OCI-LY1 (cell line): ENCODE data around the gene TBC1D4.

Experiments used
- CTCF ChIP-seq: fragments of 200-600 bp; sonication (generic), shearing (Covaris generic); IDR thresholded peaks from 2 replicates; pipeline ENCODE4 v1.5.1; 2017; ENCODE audit warnings: mild to moderate bottlenecking, antibody characterized with exemption, low read length, moderate library complexity, mixed read lengths
- EZH2 ChIP-seq: fragments of 200-600 bp; sonication (generic), shearing (Covaris generic); IDR thresholded peaks from 2 replicates; pipeline ENCODE4 v1.8.0; 2017; ENCODE audit warnings: borderline replicate concordance, mixed run types, mild to moderate bottlenecking, antibody characterized with exemption, low read length, moderate library complexity, mixed read lengths

DNA sequence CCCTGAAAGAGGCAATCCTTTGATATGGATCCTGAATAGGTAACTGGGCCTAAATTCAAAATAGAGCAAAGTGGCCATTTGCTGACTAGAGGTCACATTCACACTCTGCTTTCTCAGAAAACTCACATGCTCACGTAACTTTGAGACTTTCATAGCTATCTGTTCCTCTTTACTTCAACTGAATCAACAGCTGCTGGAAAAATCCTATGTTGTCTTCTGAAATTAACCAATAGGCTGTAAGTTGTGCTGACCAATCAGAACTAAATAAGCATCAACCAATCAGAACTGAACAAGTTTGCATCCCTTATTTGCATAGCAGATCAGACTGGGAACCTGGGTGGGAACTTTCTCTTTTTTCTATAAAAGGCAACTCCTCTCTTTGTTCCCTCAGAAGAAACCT lies 24.0 kb upstream of the TBC1D4 start:
- TF ChIP-seq CTCF (no peak), EZH2 (no peak)
